ENCODE results near the gene NCKAP5. TPM values are rescaled to one million over a fixed set of nuclear protein-coding genes. Genes with fewer than 3 reads are reported as not detected.

Gene NCKAP5
- total and polyA plus RNA-seq, 2 of the 8 experiments (the other 6 are each of a cell fraction or from before 2014, with no cell fraction given), result 0.27 to 0.86 TPM

GRCh38 chr2:133503927-133504326 lies 64.3 kb downstream of the NCKAP5 start:
- Histone ChIP-seq H3K9ac (replicated peaks in 1 of 4; ENCODE audit: extremely low read depth in 1 of 4, low read depth in 3 of 4, low read length in 3 of 4) (no peak overlapping the region), H3K4me3 (ENCODE audit: extremely low read depth in 1 of 4, insufficient read depth in 2 of 4, low read depth in 3 of 4, low read length in 4 of 4) (no peak overlapping the region), H3K79me2 (ENCODE audit: control insufficient read depth in 1 of 2, insufficient read depth in 2 of 2, low read length in 2 of 2) (no peaks in the 10 kb centered on the region), H3K23ac (ENCODE audit: insufficient read length) (no peak overlapping the region), H3K27me3 (replicated peaks in 1 of 4; ENCODE audit: control insufficient read depth in 3 of 4, extremely low read depth in 1 of 4, insufficient read depth in 3 of 4, low read length in 3 of 4) (no peaks in the 10 kb centered on the region), H4K8ac (ENCODE audit: extremely low read depth, insufficient read depth, low read length) (no peak overlapping the region), H2BK12ac (ENCODE audit: low read depth, low read length) (no peak overlapping the region), H4K5ac (ENCODE audit: insufficient read length, low read depth, low read length) (no peak overlapping the region), H3K18ac (ENCODE audit: extremely low read depth, low read length) (no peak overlapping the region), H3K14ac (ENCODE audit: insufficient read length) (no peak overlapping the region), H3K4me1 (replicated peaks in 1 of 4; ENCODE audit: control insufficient read depth in 3 of 4, insufficient read depth in 4 of 4, low read length in 3 of 4) (no peaks in the 10 kb centered on the region), H2BK20ac (ENCODE audit: low read length) (no peak overlapping the region), H3K27ac (ENCODE audit: low read depth, low read length) (no peak overlapping the region), H2BK120ac (replicated peaks; ENCODE audit: low read depth, low read length) (no peak overlapping the region), H2AK5ac (ENCODE audit: low read depth, low read length) (no peak overlapping the region), H3K4ac (replicated peaks; ENCODE audit: insufficient read length, low read depth, low read length) (no peak overlapping the region), H2BK5ac (ENCODE audit: low read depth, low read length) (no peak overlapping the region), H3K36me3 (ENCODE audit: control insufficient read depth in 2 of 4, insufficient read depth in 4 of 4, low read length in 3 of 4) (no peaks in the 10 kb centered on the region), H3K4me2 (ENCODE audit: insufficient read depth in 1 of 2, low read depth in 2 of 2, low read length in 2 of 2) (no peak overlapping the region), H3K79me1 (ENCODE audit: low read depth, low read length) (no peaks in the 10 kb centered on the region), H3K23me2 (ENCODE audit: low read depth, low read length) (no peaks in the 10 kb centered on the region), H2AFZ (ENCODE audit: low read length) (no peak overlapping the region), H4K91ac (replicated peaks; ENCODE audit: insufficient read length, low read length) (no peak overlapping the region), H2BK15ac (ENCODE audit: low read length) (no peak overlapping the region), H4K20me1 (replicated peaks in 1 of 2; ENCODE audit: control insufficient read depth in 1 of 2, insufficient read depth in 2 of 2, low read length in 2 of 2) (no peaks in the 10 kb centered on the region), H3K9me3 (ENCODE audit: insufficient read depth in 2 of 2, low read depth in 1 of 2, low read length in 1 of 2) (no peaks in the 10 kb centered on the region), H3K56ac (replicated peaks; ENCODE audit: insufficient read length, low read depth, low read length) (no peak overlapping the region)
- POLR2A ChIA-PET (ENCODE audit: partially characterized antibody), result no interaction called here
- DNase-seq (ENCODE audit: low read depth in 1 of 2, low spot score in 2 of 2), result no peak
- CTCF ChIA-PET (ENCODE audit: partially characterized antibody), result interaction anchor here (0.6 to 3.9 kb wide), 2 partner anchors 9 to 15 kb away, joined by 3 to 27 read pairs; no protein-coding TSS in a partner anchor
- FAIRE-seq, result no peak
- 92% methylated on average over 1 of the region's 1 CpG; no CpG with 5 or more reads in 1 of the 2 experiments for WGBS, 2 experiments (ENCODE audit: extremely low coverage in 1 of 2, insufficient coverage in 1 of 2, insufficient read length in 1 of 2, insufficient replicate concordance in 2 of 2, low coverage in 1 of 2, low lambda C conversion rate in 2 of 2, missing lambda C conversion rate in 1 of 2)
- TF ChIP-seq EZH2 (IDR thresholded peaks at IDR 0.05; ENCODE audit: low read depth, low read length, severe bottlenecking) (no peak), HDAC2 (IDR thresholded peaks at IDR 0.05; ENCODE audit: borderline replicate concordance in 1 of 2, low read depth in 2 of 2, low read length in 2 of 2) (no peak), CBX5 (IDR thresholded peaks at IDR 0.05; ENCODE audit: low read depth, low read length) (no peak), SIN3A (conservative IDR thresholded peaks at IDR 0.05 in 1 of 2, IDR thresholded peaks at IDR 0.05 in 1 of 2; ENCODE audit: low read depth in 1 of 2, low read length in 2 of 2) (no peak), RXRA (IDR thresholded peaks at IDR 0.05; ENCODE audit: insufficient read depth, low read depth, low read length) (no peak), KDM4A (IDR thresholded peaks at IDR 0.05; ENCODE audit: low read depth, low read length, severe bottlenecking) (no peak), RFX5 (IDR thresholded peaks at IDR 0.05; ENCODE audit: borderline replicate concordance, low read depth, low read length) (no peak), SP1 (IDR thresholded peaks at IDR 0.05; ENCODE audit: low read depth, low read length) (no peak), CTCF (IDR thresholded peaks at IDR 0.05; ENCODE audit: control extremely low read depth in 1 of 3, insufficient read depth in 1 of 3, low read depth in 1 of 3, low read length in 3 of 3) (no peak)
- TF ChIP-seq, protein P1, sequence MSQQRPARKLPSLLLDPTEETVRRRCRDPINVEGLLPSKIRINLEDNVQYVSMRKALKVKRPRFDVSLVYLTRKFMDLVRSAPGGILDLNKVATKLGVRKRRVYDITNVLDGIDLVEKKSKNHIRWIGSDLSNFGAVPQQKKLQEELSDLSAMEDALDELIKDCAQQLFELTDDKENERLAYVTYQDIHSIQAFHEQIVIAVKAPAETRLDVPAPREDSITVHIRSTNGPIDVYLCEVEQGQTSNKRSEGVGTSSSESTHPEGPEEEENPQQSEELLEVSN (IDR thresholded peaks at IDR 0.05), result no peak
